SK-N-MC (cell line): ENCODE results near the gene ZNF407.

Source experiments
- DNase-seq: peaks from one replicate; pipeline ENCODE4 v3.0.0-alpha.2; 2011; ENCODE audit warnings: low read depth, low spot score
- H3K27ac ChIP-seq: fragments of 200-600 bp; sonication (generic); 2 replicates; pipeline ENCODE4 v1.5.1; 2016; ENCODE audit warnings: mixed run types
- H3K36me3 ChIP-seq: fragments of 200-600 bp; sonication (generic); 2 replicates; pipeline ENCODE4 v1.6.1; 2017; ENCODE audit warnings: antibody characterized with exemption, low read length, mixed read lengths; ENCODE audit not compliant: insufficient read depth
- H3K4me3 ChIP-seq: fragments of 200-600 bp; sonication (generic); 2 replicates; pipeline ENCODE4 v1.5.1; 2016
- H3K9ac ChIP-seq: fragments of 200-600 bp; sonication (generic); 2 replicates; pipeline ENCODE4 v1.8.0; 2017; ENCODE audit warnings: mixed run types, mixed read lengths; ENCODE audit not compliant: insufficient read length
- H3K9me3 ChIP-seq: fragments of 200-600 bp; sonication (generic); 2 replicates; pipeline ENCODE4 v1.6.1; 2017; ENCODE audit warnings: low read depth, mild to moderate bottlenecking, antibody characterized with exemption, low read length, moderate library complexity, mixed read lengths
- EZH2 ChIP-seq: fragments of 200-600 bp; sonication (generic); IDR thresholded peaks from one replicate; pipeline ENCODE4 v1.6.1; 2017; ENCODE audit warnings: antibody characterized with exemption
- FOXP2 ChIP-seq: optimal IDR thresholded peaks from 2 replicates; pipeline ENCODE3; 2011; ENCODE audit warnings: mild to moderate bottlenecking, moderate library complexity; ENCODE audit not compliant: insufficient read depth; ENCODE audit errors: extremely low read length, control extremely low read depth
- POLR2AphosphoS5 ChIP-seq: IDR thresholded peaks from 2 replicates; pipeline ENCODE4 v1.6.1; 2012; ENCODE audit warnings: mild to moderate bottlenecking, low read depth, low read length, borderline replicate concordance

Gene ZNF407

DNA sequence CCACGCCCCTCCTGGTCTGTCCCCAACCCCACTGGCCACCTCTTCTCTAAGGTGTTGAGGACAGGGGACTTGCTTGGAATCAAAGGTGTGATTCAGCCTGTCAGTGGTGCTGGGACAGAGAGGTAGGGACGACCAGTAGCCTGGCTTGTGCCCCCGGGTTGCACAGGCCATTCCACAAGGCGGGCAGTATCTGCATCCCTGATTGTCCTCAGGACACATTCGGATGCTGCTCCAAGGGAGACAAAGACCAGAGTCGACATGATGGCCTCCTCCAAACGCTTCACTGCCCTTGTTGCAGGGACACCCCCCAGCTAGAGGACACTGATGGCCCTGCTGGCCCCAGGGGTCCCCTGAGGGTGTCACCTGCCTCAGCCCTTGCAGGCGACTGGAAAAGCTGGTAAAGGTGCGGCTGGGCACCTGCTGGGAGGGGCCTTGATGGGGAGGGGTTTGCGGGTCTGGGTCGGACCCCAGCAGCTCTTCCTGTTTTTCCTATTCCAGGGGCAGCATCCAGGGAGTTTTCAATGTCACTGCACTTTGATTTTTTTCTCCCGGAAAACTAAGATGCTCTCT, 513.3 kb downstream of the ZNF407 start:
- no peak overlapping the region for H3K9ac ChIP-seq
- H3K27ac ChIP-seq = no peak overlapping the region
- no peaks in the 10 kb centered on the region for H3K9me3 ChIP-seq
- H3K36me3 ChIP-seq = no peaks in the 10 kb centered on the region
- no peak for TF ChIP-seq POLR2AphosphoS5
- TF ChIP-seq FOXP2 = no peak
- no peak for TF ChIP-seq EZH2
- no peak for DNase-seq
- no peak overlapping the region for H3K4me3 ChIP-seq

DNA sequence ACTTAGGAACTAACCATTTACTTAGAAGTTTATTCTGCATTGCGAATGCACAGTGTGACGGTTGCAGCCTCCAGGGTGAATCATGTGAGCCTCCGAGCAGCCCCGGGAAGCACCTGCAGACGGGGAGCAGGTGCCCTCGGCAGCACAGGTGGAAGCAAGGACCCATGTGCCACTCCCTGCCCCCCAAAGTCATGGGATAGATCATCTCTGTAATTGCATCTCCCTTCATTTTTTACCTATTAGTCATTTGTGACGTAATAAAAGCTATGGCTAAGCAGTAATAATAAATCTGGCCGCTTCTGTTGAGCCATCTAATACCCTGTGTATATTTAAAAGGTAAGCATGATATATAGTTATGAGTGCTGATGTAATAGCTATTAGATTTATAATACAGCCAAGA, 514.1 kb downstream of the ZNF407 start:
- no peaks in the 10 kb centered on the region for H3K36me3 ChIP-seq
- DNase-seq = no peak

DNA sequence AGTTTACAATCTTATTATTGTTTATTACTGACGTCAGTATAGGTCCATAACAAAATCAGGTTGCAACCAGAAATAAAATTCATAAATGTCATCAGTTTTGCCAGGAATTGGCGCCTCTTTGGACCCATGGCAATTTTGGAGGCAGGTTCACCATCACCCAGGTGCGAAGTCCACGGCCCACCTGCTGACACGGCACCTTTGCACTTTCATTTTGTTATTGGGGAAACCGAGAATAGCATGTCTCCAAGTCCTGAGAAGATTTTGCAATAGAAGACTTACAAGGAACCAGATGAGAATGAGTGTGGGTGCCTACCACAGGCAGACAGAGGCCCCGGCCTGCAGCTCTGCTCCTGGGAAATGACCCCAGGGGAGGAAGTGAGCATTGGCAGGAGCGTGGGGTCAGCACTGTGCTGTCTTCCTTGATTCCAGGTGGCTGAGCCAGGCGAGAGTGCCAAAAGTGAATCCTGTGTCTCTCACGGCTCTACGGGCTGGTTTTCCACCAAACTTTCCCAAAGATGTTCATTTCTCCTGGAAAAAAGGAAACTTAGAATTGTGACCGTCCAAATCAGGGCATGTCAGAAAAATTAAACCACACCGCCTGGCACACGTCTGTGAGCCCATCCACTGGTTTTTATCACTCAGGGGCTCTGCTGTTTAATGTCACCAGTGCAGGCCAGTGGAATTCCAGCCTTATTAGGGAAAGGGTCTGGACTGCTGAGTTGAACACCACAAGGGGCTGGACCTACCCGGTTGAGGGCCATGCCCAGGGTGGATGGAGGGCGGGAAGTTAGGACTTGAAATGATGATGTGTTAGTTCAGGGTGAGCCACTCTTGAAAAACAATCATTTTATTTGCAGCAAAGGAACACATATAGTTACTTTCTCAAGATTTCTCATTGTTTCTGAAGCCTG, 514.8 kb downstream of the ZNF407 start:
- TF ChIP-seq POLR2AphosphoS5 (no peak), FOXP2 (no peak)
- H3K9ac ChIP-seq = no peak overlapping the region
- no peak overlapping the region for H3K4me3 ChIP-seq

More for the DNA sequence above, 514.1 kb downstream of the ZNF407 start:
- H3K27ac ChIP-seq = no peak overlapping the region
- H3K4me3 ChIP-seq = no peak overlapping the region
- TF ChIP-seq EZH2 (no peak), POLR2AphosphoS5 (no peak), FOXP2 (no peak)
- H3K9me3 ChIP-seq = no peaks in the 10 kb centered on the region
- H3K9ac ChIP-seq = no peak overlapping the region

DNA sequence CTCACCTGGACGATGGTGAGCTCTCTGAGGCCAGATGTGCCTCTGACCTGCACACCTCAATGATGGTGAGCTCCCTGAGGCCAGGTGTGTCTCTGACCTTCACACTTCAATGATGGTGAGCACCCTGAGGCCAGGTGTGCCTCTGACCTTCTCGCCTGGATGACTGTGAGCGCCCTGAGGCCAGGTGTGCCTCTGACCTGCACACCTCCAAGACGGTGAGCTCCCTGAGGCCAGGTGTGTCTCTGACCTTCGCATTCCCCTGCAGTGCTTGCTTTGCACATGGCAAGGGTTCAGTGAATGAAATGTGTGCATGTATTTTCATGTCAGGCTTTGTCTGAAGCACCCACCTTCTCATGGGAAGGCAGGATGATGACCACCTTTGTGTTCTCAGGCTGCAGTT, 515.8 kb downstream of the ZNF407 start:
- H3K9ac ChIP-seq = no peak overlapping the region
- H3K9me3 ChIP-seq = no peaks in the 10 kb centered on the region
- H3K27ac ChIP-seq = no peak overlapping the region
- DNase-seq = no peak
- no peaks in the 10 kb centered on the region for H3K36me3 ChIP-seq
- no peak for TF ChIP-seq EZH2
- no peak for TF ChIP-seq FOXP2
- no peak for TF ChIP-seq POLR2AphosphoS5
- H3K4me3 ChIP-seq = no peak overlapping the region

More for the DNA sequence above, 514.8 kb downstream of the ZNF407 start:
- DNase-seq = no peak
- no peak overlapping the region for H3K27ac ChIP-seq
- no peaks in the 10 kb centered on the region for H3K36me3 ChIP-seq
- no peaks in the 10 kb centered on the region for H3K9me3 ChIP-seq

DNA sequence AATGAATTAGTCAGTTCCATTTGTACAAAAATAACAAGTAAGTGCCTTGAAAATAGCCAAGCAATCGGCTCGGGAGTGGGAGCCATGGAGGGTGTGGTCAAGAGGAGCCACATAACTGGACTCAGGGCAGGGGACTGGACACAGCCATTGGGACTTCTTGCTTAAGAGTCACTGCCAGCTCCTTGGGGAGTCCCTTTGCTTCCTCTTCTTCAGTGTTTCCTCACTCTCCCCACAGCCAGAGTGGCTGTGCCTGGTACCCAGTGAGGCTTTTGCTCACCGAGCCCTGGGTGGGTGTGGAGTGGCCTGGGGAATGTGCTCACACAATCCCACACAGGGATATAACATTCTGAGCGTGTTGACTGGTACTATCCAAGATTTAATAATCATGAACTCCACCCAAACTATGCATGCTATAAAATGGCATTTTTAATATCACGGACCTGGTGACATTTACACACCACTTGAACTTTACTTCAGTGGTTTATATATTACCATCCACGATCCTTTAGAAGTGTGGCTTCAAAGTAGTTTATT, 516.6 kb downstream of the ZNF407 start:
- DNase-seq = no peak
- no peak overlapping the region for H3K4me3 ChIP-seq

More for the DNA sequence above, 516.6 kb downstream of the ZNF407 start:
- H3K27ac ChIP-seq = no peak overlapping the region
- no peaks in the 10 kb centered on the region for H3K9me3 ChIP-seq
- TF ChIP-seq FOXP2 (no peak), POLR2AphosphoS5 (no peak), EZH2 (no peak)
- no peak overlapping the region for H3K9ac ChIP-seq
- no peaks in the 10 kb centered on the region for H3K36me3 ChIP-seq
